NCI-H2196 treated with DMSO at 0.1 percent for 48 hours (cell line): ENCODE measurements around the gene MYLK4.

Experiments
- DNase-seq: peaks from one replicate; lab custom pipeline; 2025; ENCODE audit not compliant: unreplicated experiment; lab: John Stamatoyannopoulos, UW

The MYLK4 gene

GRCh38 chr6:2708456-2708855 is 42.3 kb downstream of the MYLK4 start:
- DNase-seq = no peak

- no peak for DNase-seq
Measured at GRCh38 chr6:2706558-2706957, 44.2 kb downstream of the MYLK4 start.

- no peak for DNase-seq
Measured at GRCh38 chr6:2705256-2705655, 45.5 kb downstream of the MYLK4 start.

DNA sequence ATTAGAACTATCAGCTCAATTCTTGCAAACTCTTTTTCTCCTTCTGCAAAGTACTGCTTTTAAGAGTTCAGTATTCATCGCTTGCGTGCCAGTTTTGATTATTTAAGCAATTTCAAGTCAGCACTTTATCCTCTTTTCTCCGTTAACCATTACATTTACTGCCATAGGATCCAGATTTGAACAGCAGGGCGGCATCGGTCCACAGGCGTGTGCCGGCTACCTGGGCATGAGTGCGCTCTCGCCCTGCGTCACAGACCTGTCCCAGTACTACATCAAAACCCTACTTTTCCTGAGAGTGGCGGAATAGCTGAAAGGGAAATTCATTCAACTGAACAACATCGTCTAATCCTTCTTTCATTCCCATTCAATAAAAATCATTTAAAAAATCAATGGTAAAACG is 53.4 kb downstream of the MYLK4 start:
- DNase-seq = no peak

GRCh38 chr6:2695454-2696095 is 55.1 kb downstream of the MYLK4 start:
- no peak for DNase-seq

DNA sequence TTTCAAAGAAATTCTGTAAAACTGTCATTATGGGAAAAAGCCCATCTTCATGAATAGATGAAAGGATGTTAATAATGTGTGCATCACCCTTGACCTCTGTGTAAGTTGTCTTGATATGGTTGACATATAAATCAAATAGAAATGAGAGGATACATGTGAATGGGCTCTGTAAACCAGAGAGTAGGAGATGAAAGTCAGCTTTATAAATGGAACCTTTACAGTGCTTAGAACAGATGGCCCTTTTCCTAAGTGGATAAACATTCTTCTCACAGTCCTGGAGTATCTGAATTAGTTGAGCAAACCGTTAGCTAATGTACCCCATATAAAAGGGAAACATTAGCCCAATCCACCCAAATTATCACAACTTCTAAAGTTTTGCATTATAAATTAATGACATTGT is 57.5 kb downstream of the MYLK4 start:
- DNase-seq = no peak

- no peak for DNase-seq
Measured at GRCh38 chr6:2688401-2689064, 62.2 kb downstream of the MYLK4 start.

GRCh38 chr6:2687456-2687855 is 63.3 kb downstream of the MYLK4 start:
- no peak for DNase-seq

- DNase-seq = no peak
Measured at GRCh38 chr6:2686515-2686914, 64.2 kb downstream of the MYLK4 start.

- DNase-seq = no peak
Measured at GRCh38 chr6:2684766-2685754, 65.7 kb downstream of the MYLK4 start.

GRCh38 chr6:2684103-2684749 is 66.5 kb downstream of the MYLK4 start:
- DNase-seq = no peak

DNA sequence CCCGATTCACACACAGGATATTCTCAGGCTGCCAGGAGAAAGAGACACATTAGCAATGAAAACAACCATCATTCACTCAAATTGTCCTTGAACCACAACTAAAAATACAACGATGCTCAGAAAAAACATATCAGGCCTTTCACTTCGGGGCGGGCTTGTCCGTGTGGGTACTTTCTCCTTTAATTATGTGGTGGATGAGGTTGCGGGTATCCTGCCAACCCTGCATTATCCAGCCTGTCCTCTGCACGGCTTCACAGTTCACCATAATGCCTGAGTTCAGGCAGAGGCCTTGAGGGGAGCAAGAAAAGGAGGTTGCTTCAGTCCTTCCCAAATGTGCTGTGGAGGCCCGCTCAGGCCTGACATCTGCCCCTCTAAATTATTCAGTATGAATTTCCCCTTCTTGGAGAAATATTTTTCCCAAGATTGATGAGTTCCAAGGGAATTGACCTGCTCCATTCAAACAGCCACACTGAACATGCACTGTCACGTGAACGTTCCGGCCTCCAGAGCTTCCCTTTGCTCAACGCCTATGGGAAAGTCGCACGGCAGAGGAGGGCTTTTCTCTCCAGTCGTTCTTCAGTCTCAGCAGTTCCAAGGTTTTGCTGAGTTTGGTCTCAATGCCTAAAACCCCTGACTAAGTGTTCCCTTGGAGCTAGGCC is 70.3 kb downstream of the MYLK4 start:
- no peak for DNase-seq

- no peak for DNase-seq
Measured at GRCh38 chr6:2677080-2677593, 73.6 kb downstream of the MYLK4 start.

DNA sequence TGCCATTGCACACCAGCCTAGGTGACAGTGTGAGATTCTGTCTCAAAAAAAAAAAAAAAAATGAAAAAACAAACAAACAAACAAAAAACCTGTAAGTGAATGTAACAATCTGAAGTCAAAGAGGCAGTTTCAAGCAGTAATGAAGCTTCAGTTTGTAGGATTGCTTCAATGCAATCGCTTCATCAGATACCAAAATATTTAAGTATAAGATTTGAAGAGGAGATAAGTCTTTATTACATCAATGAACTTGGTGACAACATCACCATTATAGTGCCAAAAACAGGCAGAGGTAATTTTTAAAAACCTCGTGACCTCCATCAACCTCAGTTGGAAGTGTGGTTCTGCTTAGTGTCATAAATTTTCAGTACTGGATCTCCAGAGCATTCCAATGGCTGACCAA is 74.7 kb downstream of the MYLK4 start:
- DNase-seq = no peak

GRCh38 chr6:2674857-2675256 is 75.9 kb downstream of the MYLK4 start:
- DNase-seq = no peak

DNA sequence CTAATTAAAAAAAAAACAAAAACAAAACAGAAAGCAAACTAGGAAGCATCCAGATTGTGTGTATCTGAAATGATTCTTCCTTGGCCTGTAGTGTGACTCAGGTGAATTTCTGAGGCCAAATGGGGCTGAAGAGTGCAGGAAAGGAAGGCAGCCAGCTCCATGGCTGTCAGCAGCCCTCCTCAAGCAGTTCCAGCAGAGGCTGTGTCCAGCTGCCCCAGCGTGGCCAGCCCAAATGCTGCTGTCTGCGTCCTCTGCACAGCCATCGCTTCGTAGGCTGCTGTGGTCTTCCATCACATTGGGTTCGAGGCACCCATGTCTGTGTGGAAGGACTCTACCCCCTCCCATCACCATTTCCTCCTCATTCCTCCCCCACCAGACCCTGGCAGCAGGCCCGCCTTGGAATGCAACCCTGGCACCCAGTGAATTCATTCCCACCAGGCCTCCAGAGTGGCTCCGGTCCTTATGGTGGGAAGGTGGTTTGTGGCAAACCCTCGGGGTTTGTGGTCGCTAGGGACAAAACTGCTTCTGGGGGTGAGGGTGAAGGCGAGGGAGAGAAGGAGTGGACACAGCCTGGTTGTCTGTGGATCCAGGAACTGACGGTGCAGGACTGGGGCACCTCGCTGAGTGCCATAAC is 81.5 kb downstream of the MYLK4 start:
- no peak for DNase-seq

DNA sequence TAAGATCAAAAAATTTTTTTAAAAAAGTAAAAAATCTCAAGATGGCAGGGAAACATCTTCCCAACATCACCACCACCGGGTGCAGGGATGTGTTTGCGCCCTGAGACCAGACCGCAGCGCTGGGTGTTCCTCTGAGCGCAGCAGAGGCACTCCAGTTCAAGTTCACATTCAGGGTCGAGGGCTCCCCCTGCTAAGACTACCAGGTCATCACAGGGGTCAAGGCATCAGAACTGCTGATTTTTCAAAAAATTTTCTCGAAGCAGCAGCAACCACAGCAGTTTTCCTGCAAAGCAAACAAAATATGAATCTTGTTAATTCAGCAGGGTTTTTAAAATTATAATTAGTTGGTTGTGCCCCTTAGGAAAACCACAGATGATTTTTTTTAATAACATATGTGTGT is 83.1 kb downstream of the MYLK4 start:
- no peak for DNase-seq

- DNase-seq = no peak
Measured at GRCh38 chr6:2666906-2667575, 83.7 kb downstream of the MYLK4 start.
